Right lobe of liver (tissue), 6 donors: Measurements from ENCODE around the gene CARMIL1. TPM values are rescaled to one million over a fixed set of nuclear protein-coding genes. Genes with fewer than 3 reads are reported as not detected.

Source experiments
- ATAC-seq, 4 donors: fragments of 200-7000 bp; cut with Tn5 transposase; one replicate each; pipeline ENCODE4 v1.9.1; 2020; ENCODE audit warnings: mild to moderate bottlenecking in 4 of 4, moderate library complexity in 4 of 4
- DNase-seq, 3 donors: peaks; one replicate each; pipeline ENCODE4 v3.0.0-alpha.2; 2020
- H3K27ac ChIP-seq, 3 donors: fragments of 200-600 bp; one replicate each; pipeline ENCODE4 v1.8.0; 2022
- H3K27me3 ChIP-seq, 2 donors: fragments of 200-600 bp; one replicate each; pipeline ENCODE4 v1.8.0; 2022
- H3K36me3 ChIP-seq, 4 donors: fragments of 200-600 bp; sonication (generic) in 1 of 4; one replicate each; pipeline versions ENCODE4 v1.5.1 to v1.8.0; 2017 to 2022; ENCODE audit warnings: control low read depth in 1 of 4
- H3K4me1 ChIP-seq, 4 donors: fragments of 200-600 bp; sonication (generic) in 1 of 4; one replicate each; pipeline versions ENCODE4 v1.5.1 to v1.8.0; 2017 to 2022; ENCODE audit warnings: control low read depth in 1 of 4
- H3K4me3 ChIP-seq, 3 donors: fragments of 200-600 bp; one replicate each; pipeline ENCODE4 v1.8.0; 2022
- H3K9me3 ChIP-seq, 4 donors: fragments of 200-600 bp; sonication (generic) in 1 of 4; one replicate each; pipeline versions ENCODE4 v1.5.1 to v1.8.0; 2017 to 2022; ENCODE audit warnings: control low read depth in 1 of 4
- CTCF ChIP-seq, 4 donors: fragments of 200-600 bp in 3 of 4; fragments of 450-650 bp in 1 of 4; IDR thresholded peaks; one replicate each; pipeline versions ENCODE4 v1.5.1 to v1.8.0; 2016 to 2022; ENCODE audit warnings: antibody characterized with exemption in 4 of 4, mild to moderate bottlenecking in 2 of 4
- POLR2A ChIP-seq: fragments of 450-650 bp; IDR thresholded peaks from one replicate; pipeline ENCODE4 v1.6.1; 2017; ENCODE audit warnings: antibody characterized with exemption, mild to moderate bottlenecking
- WGBS: methylation state at CpG from one replicate; pipeline ENCODE4 v1.1.6; 2018; ENCODE audit warnings: low coverage, low lambda C conversion rate; ENCODE audit not compliant: insufficient coverage; ENCODE audit errors: missing lambda C conversion rate; 5-methylcytosine and 5-hydroxymethylcytosine counted together
- intact Hi-C, 2 donors: fragments of 100-400 bp; cut with DNase I; formaldehyde crosslinking; loops; one replicate each; pipeline versions ENCODE4 v1.11.2 to v1.14.1; 2022
- total RNA-seq, 6 experiments: library from RNA; depleted of rRNA in 2 of 6; stranded (reverse); fragments of >200 nt in 2 of 6; fragmentation: NEBNext Ultra II Directional in 3 of 6; extraction: Animal tissue kit (Norgen Biotek cat#: 25700) in 3 of 6; gene quantifications; one replicate each; pipeline versions ENCODE4 v1.1.0 to v1.2.4, GENCODE V29; 2016 to 2023
- donor health status: DM: no; HTN: yes; CAD: no.
- donor health status: DM: no; HTN: no; CAD: no.
- donor health status: DM: no; HTN: no; CAD: no.
- donor health status: DM: no; HTN: yes; CAD: no.
- donor health status: DM: no; HTN: yes; CAD: no.

The CARMIL1 gene
- total RNA-seq, 6 experiments from 2014 or later = 3.3 to 8.6 (median 4.6) TPM

- intact Hi-C loops = loop anchor here in 1 of 2 donors (10.0 kb wide), 1 partner anchor 215 kb away; the partner anchor contains the start of gene CARMIL1
- no peak for TF ChIP-seq POLR2A
- peak; percentile 85 to 91 (median 88) for TF ChIP-seq CTCF (IDR thresholded peaks at IDR 0.05)
- no peaks in the 10 kb centered on the region for H3K4me1 ChIP-seq
- no peak overlapping the region for H3K4me3 ChIP-seq
- 54% methylated on average over 9 of the region's 9 CpGs for WGBS
- ATAC-seq (peak; percentile 99 to 100 (median 100)), DNase-seq (peak; percentile 75 to 83 (median 80))
- no peaks in the 10 kb centered on the region for H3K27me3 ChIP-seq
- H3K9me3 ChIP-seq = no peaks in the 10 kb centered on the region
- H3K27ac ChIP-seq = no peak overlapping the region
- no peaks in the 10 kb centered on the region for H3K36me3 ChIP-seq
Measured at GRCh38 chr6:25490018-25490801, 211.0 kb downstream of the CARMIL1 start.

GRCh38 chr6:25492951-25493350 lies 213.8 kb downstream of the CARMIL1 start:
- Histone ChIP-seq H3K9me3 (no peaks in the 10 kb centered on the region), H3K27ac (no peak overlapping the region), H3K36me3 (no peaks in the 10 kb centered on the region), H3K4me1 (no peaks in the 10 kb centered on the region), H3K4me3 (no peak overlapping the region), H3K27me3 (no peaks in the 10 kb centered on the region)
- DNase-seq (no peak), ATAC-seq (no peak)
- intact Hi-C loops = loop anchor here in 1 of 2 donors (10.0 kb wide), 1 partner anchor 218 kb away; the partner anchor contains the start of gene CARMIL1
- WGBS = 95% methylated on average over 3 of the region's 3 CpGs
- no peak for TF ChIP-seq CTCF (IDR thresholded peaks at IDR 0.05)
- TF ChIP-seq POLR2A = no peak

GRCh38 chr6:25494469-25494868 lies 215.3 kb downstream of the CARMIL1 start:
- ATAC-seq (peak in 3 of 4 donors; percentile 54 to 58 (median 56)), DNase-seq (no peak)
- intact Hi-C loops = loop anchor here in 1 of 2 donors (10.0 kb wide), 1 partner anchor 220 kb away; the partner anchor contains the start of gene CARMIL1
- Histone ChIP-seq H3K36me3 (no peaks in the 10 kb centered on the region), H3K9me3 (no peaks in the 10 kb centered on the region), H3K4me1 (no peaks in the 10 kb centered on the region), H3K4me3 (no peak overlapping the region), H3K27me3 (no peaks in the 10 kb centered on the region), H3K27ac (no peak overlapping the region)
- WGBS = 23% methylated on average over 1 of the region's 1 CpG
- TF ChIP-seq POLR2A (no peak), CTCF (IDR thresholded peaks at IDR 0.05) (no peak)

- 81% methylated on average over 8 of the region's 8 CpGs for WGBS
- Histone ChIP-seq H3K4me3 (no peak overlapping the region), H3K27me3 (no peaks in the 10 kb centered on the region), H3K4me1 (no peaks in the 10 kb centered on the region), H3K36me3 (no peaks in the 10 kb centered on the region), H3K9me3 (no peaks in the 10 kb centered on the region), H3K27ac (no peak overlapping the region)
- TF ChIP-seq CTCF (IDR thresholded peaks at IDR 0.05) (no peak), POLR2A (no peak)
- ATAC-seq (peak in 3 of 4 donors; percentile 40 to 48 (median 47)), DNase-seq (no peak)
- intact Hi-C loops = loop anchor here in 1 of 2 donors (10.0 kb wide), 1 partner anchor 223 kb away; the partner anchor contains the start of gene CARMIL1
Measured at GRCh38 chr6:25497383-25498040, 218.3 kb downstream of the CARMIL1 start.
